K562 (cell line): ENCODE data around the gene FOXA3. TPM values are rescaled to one million over a fixed set of nuclear protein-coding genes. Genes with fewer than 3 reads are reported as not detected.

Experiments
- ARHGAP35 ChIP-seq: fragments of 450-650 bp; IDR thresholded peaks from 2 replicates; pipeline ENCODE4 v1.6.1; 2018; ENCODE audit not compliant: partially characterized antibody
- ATF7 ChIP-seq: fragments of 450-650 bp; IDR thresholded peaks from 2 replicates; pipeline ENCODE4 v1.7.1; 2014; ENCODE audit warnings: mild to moderate bottlenecking, moderate library complexity
- BCOR ChIP-seq: fragments of 450-650 bp; IDR thresholded peaks from 2 replicates; pipeline ENCODE4 v1.6.1; 2016
- BHLHE40 ChIP-seq: IDR thresholded peaks from 2 replicates; pipeline ENCODE4 v1.6.1; 2011; ENCODE audit warnings: low read length, improper control_type of control experiment
- DIDO1 ChIP-seq: fragments of 450-650 bp; IDR thresholded peaks from 2 replicates; pipeline ENCODE4 v1.6.1; 2016; ENCODE audit warnings: low read depth, missing biosample characterization, missing genetic modification characterization
- FIP1L1 ChIP-seq: fragments of 200-400 bp; formaldehyde crosslinking; IDR thresholded peaks from 2 replicates; pipeline ENCODE4 v1.6.1; 2018; ENCODE audit warnings: mild to moderate bottlenecking, low read depth, low read length; ENCODE audit not compliant: poor library complexity, severe bottlenecking
- HDAC2 ChIP-seq: fragments of 450-650 bp; IDR thresholded peaks from 2 replicates; pipeline ENCODE4 v1.6.1; 2016; ENCODE audit warnings: mild to moderate bottlenecking
- HNRNPL ChIP-seq: fragments of 200-400 bp; formaldehyde crosslinking; IDR thresholded peaks from 2 replicates; pipeline ENCODE4 v1.6.1; 2017; ENCODE audit warnings: low read depth, mild to moderate bottlenecking, low read length
- IFI16 ChIP-seq: fragments of 250-450 bp; sonication (Bioruptor Pico); IDR thresholded peaks from 2 replicates; pipeline ENCODE4 v2.1.2; 2022; ENCODE audit warnings: mild to moderate bottlenecking, inconsistent platforms
- KDM4B ChIP-seq, 2 experiments: fragments of 450-650 bp in 1 of 2; sonication (generic) in 1 of 2; IDR thresholded peaks; 2 replicates each; pipeline ENCODE4 v1.6.1; 2016 to 2017; ENCODE audit warnings: borderline replicate concordance in 2 of 2, antibody characterized with exemption in 1 of 2, low read depth in 1 of 2, mild to moderate bottlenecking in 1 of 2
- MYC ChIP-seq, 2 experiments: fragments of 250-450 bp in 1 of 2; sonication (Bioruptor Pico) in 1 of 2; IDR thresholded peaks; 2 replicates each; pipeline versions ENCODE4 v1.5.1 to v1.6.1; 2012 to 2021; ENCODE audit warnings: low read depth in 2 of 2, borderline replicate concordance in 1 of 2, improper control_type of control experiment in 1 of 2, low read length in 1 of 2, mild to moderate bottlenecking in 1 of 2, moderate library complexity in 1 of 2
- NCOR1 ChIP-seq: fragments of 450-650 bp; IDR thresholded peaks from 2 replicates; pipeline ENCODE4 v1.6.1; 2016; ENCODE audit warnings: mild to moderate bottlenecking, moderate library complexity
- PHF20 ChIP-seq: fragments of 450-650 bp; IDR thresholded peaks from 2 replicates; pipeline ENCODE4 v1.6.1; 2018; ENCODE audit not compliant: partially characterized antibody
- PKNOX1 ChIP-seq: fragments of 450-650 bp; IDR thresholded peaks from 2 replicates; pipeline ENCODE4 v1.6.1; 2016
- POLR2B ChIP-seq: fragments of 450-650 bp; IDR thresholded peaks from 2 replicates; pipeline ENCODE4 v1.6.1; 2018; ENCODE audit warnings: low read depth; ENCODE audit not compliant: partially characterized antibody
- SRF ChIP-seq, 2 experiments: fragments of 250-450, 450-650 bp in 1 of 2; sonication (Bioruptor Pico) in 1 of 2; sonication (generic) in 1 of 2; formaldehyde crosslinking; IDR thresholded peaks; 2 replicates each; pipeline versions ENCODE4 v1.5.0 to v1.5.1; 2020 to 2022; ENCODE audit warnings: mild to moderate bottlenecking in 1 of 2, missing genetic modification reagents in 1 of 2
- SRSF3 ChIP-seq: fragments of 200-400 bp; formaldehyde crosslinking; IDR thresholded peaks from 2 replicates; pipeline ENCODE4 v1.6.1; 2016; ENCODE audit warnings: mild to moderate bottlenecking, low read length, moderate library complexity; ENCODE audit not compliant: insufficient read depth
- ZKSCAN1 ChIP-seq: fragments of 150-350 bp; IDR thresholded peaks from 2 replicates; pipeline ENCODE4 v1.6.1; 2016; ENCODE audit warnings: low read depth, low read length
- ZNF12 ChIP-seq: sonication (generic); formaldehyde crosslinking; IDR thresholded peaks from 2 replicates; pipeline ENCODE4 v1.4.0; 2020; ENCODE audit warnings: mild to moderate bottlenecking, missing genetic modification reagents
- ZNF217 ChIP-seq: sonication (generic); formaldehyde crosslinking; IDR thresholded peaks from 2 replicates; pipeline ENCODE4 v1.8.0; 2022; ENCODE audit warnings: mild to moderate bottlenecking, missing genetic modification reagents
- ZNF239 ChIP-seq: fragments of 250-450 bp; sonication (Bioruptor Pico); IDR thresholded peaks from 2 replicates; pipeline ENCODE4 v1.4.0; 2020; ENCODE audit warnings: mild to moderate bottlenecking
- ZNF384 ChIP-seq: IDR thresholded peaks from 2 replicates; pipeline ENCODE4 v1.6.1; 2012; ENCODE audit warnings: low read depth, low read length, improper control_type of control experiment
- ZNF511 ChIP-seq: sonication (generic); formaldehyde crosslinking; IDR thresholded peaks from 2 replicates; pipeline ENCODE4 v1.8.0; 2022; ENCODE audit warnings: mild to moderate bottlenecking, missing genetic modification reagents
- ZNF583 ChIP-seq: fragments of 250-450 bp; sonication (Bioruptor Pico); IDR thresholded peaks from 2 replicates; pipeline ENCODE4 v1.4.0; 2020
- ZNF644 ChIP-seq: fragments of 200-800 bp; sonication (Bioruptor generic); IDR thresholded peaks from 2 replicates; pipeline ENCODE4 v1.6.1; 2016; ENCODE audit warnings: low read depth, missing genetic modification characterization, missing compliant biosample characterization
- ZNF695 ChIP-seq: fragments of 450-650 bp; formaldehyde crosslinking; IDR thresholded peaks from 2 replicates; pipeline ENCODE4 v1.4.0; 2020; ENCODE audit warnings: mild to moderate bottlenecking, moderate library complexity
- polyA plus RNA-seq, 8 experiments: library from polyadenylated mRNA; depleted of rRNA in 4 of 8; stranded (reverse) in 5 of 8; unstranded in 3 of 8; fragments of >200 nt; fragmentation: Nextera tagmentation in 2 of 8; fragmentation: Illumina TruSeq in 1 of 8; extraction: Ambion mirVana in 2 of 8; extraction: Trizol in 1 of 8; gene quantifications; 2 replicates each; pipeline versions ENCODE4 v1.2.1 to v1.2.3, GENCODE V29; 2011 to 2014; ENCODE audit warnings: inconsistent platforms in 1 of 8, missing spikeins in 1 of 8
- total RNA-seq, 7 experiments: library from RNA; depleted of rRNA in 6 of 7; stranded (reverse); fragments of >200 nt in 6 of 7; fragmentation: Illumina TruSeq in 2 of 7; extraction: Trizol in 2 of 7; gene quantifications; 2 replicates each; pipeline versions ENCODE4 v1.2.1 to v1.2.3, GENCODE V29; 2011 to 2021; ENCODE audit warnings: low replicate concordance in 1 of 7
- TF ChIP-seq, protein P1 (sequence below): fragments of 250-450 bp; sonication (Bioruptor Pico); IDR thresholded peaks from 2 replicates; pipeline ENCODE4 v1.5.0; 2022; ENCODE audit warnings: mild to moderate bottlenecking

The FOXA3 gene
- total and polyA plus RNA-seq, 9 of the 15 experiments (the other 6 are each of a cell fraction or from before 2014, with no cell fraction given), result 1.3 to 15.5 (median 4.7) TPM

DNA sequence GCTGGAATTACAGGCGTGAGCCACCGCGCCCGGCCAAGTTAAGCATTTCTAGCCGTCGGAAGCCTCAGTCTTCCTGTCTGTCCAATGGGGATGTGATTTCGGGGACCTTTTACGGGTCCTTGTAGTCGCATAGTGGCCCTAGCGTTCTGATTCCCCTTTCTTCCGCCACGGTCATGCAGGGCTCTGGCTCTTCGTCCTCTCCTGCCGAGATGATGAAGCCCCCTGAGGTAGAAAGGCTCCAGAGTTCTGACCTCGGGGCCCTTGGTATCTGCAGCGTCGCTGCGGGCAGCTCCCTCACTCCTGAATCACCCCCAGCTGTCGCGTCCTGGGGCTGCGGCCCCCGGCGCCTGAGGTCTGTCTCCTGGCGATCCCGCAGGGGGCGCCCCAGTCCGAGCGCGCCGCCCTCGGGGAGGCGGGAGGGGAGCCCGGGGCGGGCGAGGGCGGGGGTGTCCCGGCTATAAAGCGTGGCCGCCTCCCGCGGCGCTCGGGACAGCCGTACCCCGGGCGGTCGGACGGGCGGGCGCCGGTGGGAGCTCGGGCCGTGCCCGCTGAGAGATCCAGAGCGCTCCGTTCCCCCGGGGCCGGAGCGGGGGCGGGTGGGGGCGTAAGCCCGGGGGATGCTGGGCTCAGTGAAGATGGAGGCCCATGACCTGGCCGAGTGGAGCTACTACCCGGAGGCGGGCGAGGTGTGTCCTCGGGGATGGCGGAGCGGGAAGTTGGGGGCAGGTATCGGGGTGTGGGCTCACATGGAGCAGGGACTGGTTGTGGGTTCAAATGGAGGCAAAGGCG lies at the start of gene FOXA3 (continued):
- TF ChIP-seq ZNF583 (CRISPR knock-in tag), result no peak
- TF ChIP-seq HNRNPL, result no peak
- no peak for TF ChIP-seq ZKSCAN1
- TF ChIP-seq SRF (CRISPR knock-in tag; IDR thresholded peaks at IDR 0.05), result 0 out of 4 replicates have a peak, but pooled peaks of 1 of the 2 experiments have one; percentile 15
- no peak for TF ChIP-seq ARHGAP35
- TF ChIP-seq MYC (IDR thresholded peaks at IDR 0.05; ENCODE audit: low read depth, low read length), result peak; percentile 57; the same call in 1 of the 2 replicates
- TF ChIP-seq MYC (CRISPR knock-in tag; IDR thresholded peaks at IDR 0.05; ENCODE audit: borderline replicate concordance, low read depth), result no peak
- TF ChIP-seq ZNF695 (CRISPR knock-in tag), result no peak
- peak; percentile 99 for TF ChIP-seq HDAC2
- TF ChIP-seq ZNF217 (CRISPR knock-in tag), result no peak
- no peak for TF ChIP-seq PKNOX1
- TF ChIP-seq SRSF3, result no peak
- peak; percentile 41; the same call in 1 of the 2 replicates for TF ChIP-seq ZNF384
- TF ChIP-seq, protein P1, sequence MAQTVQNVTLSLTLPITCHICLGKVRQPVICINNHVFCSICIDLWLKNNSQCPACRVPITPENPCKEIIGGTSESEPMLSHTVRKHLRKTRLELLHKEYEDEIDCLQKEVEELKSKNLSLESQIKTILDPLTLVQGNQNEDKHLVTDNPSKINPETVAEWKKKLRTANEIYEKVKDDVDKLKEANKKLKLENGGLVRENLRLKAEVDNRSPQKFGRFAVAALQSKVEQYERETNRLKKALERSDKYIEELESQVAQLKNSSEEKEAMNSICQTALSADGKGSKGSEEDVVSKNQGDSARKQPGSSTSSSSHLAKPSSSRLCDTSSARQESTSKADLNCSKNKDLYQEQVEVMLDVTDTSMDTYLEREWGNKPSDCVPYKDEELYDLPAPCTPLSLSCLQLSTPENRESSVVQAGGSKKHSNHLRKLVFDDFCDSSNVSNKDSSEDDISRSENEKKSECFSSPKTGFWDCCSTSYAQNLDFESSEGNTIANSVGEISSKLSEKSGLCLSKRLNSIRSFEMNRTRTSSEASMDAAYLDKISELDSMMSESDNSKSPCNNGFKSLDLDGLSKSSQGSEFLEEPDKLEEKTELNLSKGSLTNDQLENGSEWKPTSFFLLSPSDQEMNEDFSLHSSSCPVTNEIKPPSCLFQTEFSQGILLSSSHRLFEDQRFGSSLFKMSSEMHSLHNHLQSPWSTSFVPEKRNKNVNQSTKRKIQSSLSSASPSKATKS, result no peak
- TF ChIP-seq DIDO1 (tag), result no peak
- TF ChIP-seq BCOR, result peak; percentile 100
- no peak for TF ChIP-seq ZNF644 (tag)
- no peak for TF ChIP-seq ZNF12 (CRISPR knock-in tag)
- peak; percentile 9; the same call in 1 of the 2 replicates for TF ChIP-seq ZNF239 (CRISPR knock-in tag)
- peak; percentile 36; the same call in 1 of the 2 replicates for TF ChIP-seq BHLHE40
- peak; percentile 31 for TF ChIP-seq FIP1L1
- TF ChIP-seq NCOR1, result 0 out of 2 replicates have a peak, but pooled peaks have one; percentile 14
- no peak for TF ChIP-seq POLR2B
- no peak for TF ChIP-seq KDM4B (IDR thresholded peaks at IDR 0.05; ENCODE audit: borderline replicate concordance in 2 of 2, low read depth in 1 of 2)
- 0 out of 2 replicates have a peak, but pooled peaks have one; percentile 38 for TF ChIP-seq ZNF511 (CRISPR knock-in tag)
- TF ChIP-seq IFI16 (CRISPR knock-in tag), result no peak
- peak; percentile 13; the same call in 1 of the 2 replicates for TF ChIP-seq ATF7
- TF ChIP-seq PHF20, result peak; percentile 80
